Fibroblast of lung (primary cell): ENCODE data around the gene PPFIA4. TPM values are rescaled to one million over a fixed set of nuclear protein-coding genes. Genes with fewer than 3 reads are reported as not detected.

ENCODE experiments used
- DNase-seq, 2 donors: peaks; one replicate each; pipeline versions ENCODE4 v3.0.0 to v3.0.0-alpha.2; 2010; ENCODE audit warnings: low read depth in 2 of 2
- H2AFZ ChIP-seq: 2 replicates; pipeline ENCODE4 v1.5.1; 2012; ENCODE audit warnings: low read length, control low read depth, inconsistent platforms
- H3K27ac ChIP-seq: 2 replicates; pipeline ENCODE4 v1.5.1; 2011; ENCODE audit warnings: low read length, control low read depth; ENCODE audit not compliant: insufficient read depth
- H3K27me3 ChIP-seq: 2 replicates; pipeline ENCODE4 v1.5.1; 2011; ENCODE audit warnings: mild to moderate bottlenecking, low read length; ENCODE audit not compliant: control insufficient read depth, insufficient read depth
- H3K36me3 ChIP-seq: 2 replicates; pipeline ENCODE4 v1.5.1; 2011; ENCODE audit warnings: low read length; ENCODE audit not compliant: control insufficient read depth, insufficient read depth
- H3K4me1 ChIP-seq: 2 replicates; pipeline ENCODE4 v1.5.1; 2011; ENCODE audit warnings: low read length; ENCODE audit not compliant: control insufficient read depth, insufficient read depth; ENCODE audit errors: extremely low read depth
- H3K4me2 ChIP-seq: 2 replicates; pipeline ENCODE4 v1.5.1; 2011; ENCODE audit warnings: low read length, control low read depth; ENCODE audit not compliant: insufficient read depth; ENCODE audit errors: extremely low read depth
- H3K4me3 ChIP-seq, 4 experiments: fragments of 200-600 bp in 1 of 4; sonication (generic) in 1 of 4; replicated peaks in 1 of 4; 2 replicates each; pipeline ENCODE4 v1.5.1; 2011 to 2016; ENCODE audit warnings: low read length in 4 of 4, low read depth in 3 of 4, mild to moderate bottlenecking in 3 of 4, control low read depth in 2 of 4, inconsistent platforms in 1 of 4, mixed read lengths in 1 of 4; ENCODE audit not compliant: insufficient read depth in 1 of 4; ENCODE audit errors: control extremely low read depth in 1 of 4
- H3K79me2 ChIP-seq: 2 replicates; pipeline ENCODE4 v1.5.1; 2012; ENCODE audit warnings: mild to moderate bottlenecking, low read length, inconsistent platforms; ENCODE audit not compliant: control insufficient read depth, insufficient read depth
- H3K9ac ChIP-seq: 2 replicates; pipeline ENCODE4 v1.5.1; 2011; ENCODE audit warnings: mild to moderate bottlenecking, low read length, control low read depth; ENCODE audit not compliant: insufficient read depth
- H3K9me3 ChIP-seq: 2 replicates; pipeline ENCODE4 v1.5.1; 2012; ENCODE audit warnings: low read depth, low read length; ENCODE audit not compliant: control insufficient read depth, insufficient read depth
- H4K20me1 ChIP-seq: 2 replicates; pipeline ENCODE4 v1.5.1; 2011; ENCODE audit warnings: low read length; ENCODE audit not compliant: control insufficient read depth, insufficient read depth; ENCODE audit errors: extremely low read depth
- CTCF ChIP-seq, 2 donors: IDR thresholded peaks in 1 of 2; conservative IDR thresholded peaks in 1 of 2; 1 replicate in 1 of 2; 2 replicates in 1 of 2; pipeline ENCODE4 v1.5.1; 2011 to 2012; ENCODE audit warnings: low read length in 2 of 2, control low read depth in 1 of 2, inconsistent platforms in 1 of 2, low read depth in 1 of 2, mild to moderate bottlenecking in 1 of 2
- EZH2 ChIP-seq: IDR thresholded peaks from 2 replicates; pipeline ENCODE4 v1.5.1; 2012; ENCODE audit warnings: low read length, control low read depth, mild to moderate bottlenecking; ENCODE audit errors: missing control alignments
- polyA plus RNA-seq, 2 donors: library from polyadenylated mRNA; depleted of rRNA in 1 of 2; stranded (reverse) in 1 of 2; unstranded in 1 of 2; fragments of >200 nt; gene quantifications; 2 replicates each; pipeline ENCODE4 v1.2.1, GENCODE V29; 2011 to 2012; ENCODE audit warnings: missing spikeins in 1 of 2
- total RNA-seq: library from RNA; depleted of rRNA; stranded (reverse); fragments of >200 nt; gene quantifications from 2 replicates; pipeline ENCODE4 v1.2.1, GENCODE V29; 2014

Gene PPFIA4
- total and polyA plus RNA-seq, 2 donors (not counting 1 experiment from before 2014, with no cell fraction given), result 3.2 to 4.3 TPM

GRCh38 chr1:203089651-203090045, 63.4 kb downstream of the PPFIA4 start:
- DNase-seq, result no peak
- Histone ChIP-seq H3K9me3 (no peaks in the 10 kb centered on the region), H4K20me1 (no peaks in the 10 kb centered on the region), H3K4me2 (no peak overlapping the region), H3K4me1 (no peaks in the 10 kb centered on the region), H3K36me3 (no peaks in the 10 kb centered on the region), H3K9ac (no peak overlapping the region), H3K4me3 (no peak overlapping the region), H3K27me3 (peaks cover 17% of the 10 kb centered on the region), H2AFZ (no peak overlapping the region), H3K79me2 (no peaks in the 10 kb centered on the region), H3K27ac (no peak overlapping the region)
- TF ChIP-seq CTCF (conservative IDR thresholded peaks at IDR 0.05 in 1 of 2, IDR thresholded peaks at IDR 0.05 in 1 of 2; ENCODE audit: low read depth in 1 of 2, low read length in 2 of 2), result no peak
- TF ChIP-seq EZH2, result no peak

GRCh38 chr1:203090421-203091198, 64.3 kb downstream of the PPFIA4 start:
- TF ChIP-seq CTCF (conservative IDR thresholded peaks at IDR 0.05 in 1 of 2, IDR thresholded peaks at IDR 0.05 in 1 of 2; ENCODE audit: low read depth in 1 of 2, low read length in 2 of 2) (no peak), EZH2 (no peak)
- Histone ChIP-seq H3K27me3 (peaks cover 17% of the 10 kb centered on the region), H4K20me1 (no peaks in the 10 kb centered on the region), H3K4me1 (no peaks in the 10 kb centered on the region), H3K79me2 (no peaks in the 10 kb centered on the region), H2AFZ (no peak overlapping the region), H3K27ac (no peak overlapping the region), H3K9ac (no peak overlapping the region), H3K4me2 (no peak overlapping the region), H3K36me3 (no peaks in the 10 kb centered on the region), H3K9me3 (no peaks in the 10 kb centered on the region), H3K4me3 (no peak overlapping the region)
- peak in 1 of 2 donors; percentile 29 for DNase-seq

- peaks cover 17% of the 10 kb centered on the region for H3K27me3 ChIP-seq
- H3K27ac ChIP-seq, result no peak overlapping the region
- no peaks in the 10 kb centered on the region for H4K20me1 ChIP-seq
Measured at GRCh38 chr1:203091199-203091477, 64.8 kb downstream of the PPFIA4 start.

More at GRCh38 chr1:203091199-203091477, 64.8 kb downstream of the PPFIA4 start:
- no peaks in the 10 kb centered on the region for H3K79me2 ChIP-seq
- H3K4me3 ChIP-seq, result no peak overlapping the region
- H2AFZ ChIP-seq, result no peak overlapping the region
- no peaks in the 10 kb centered on the region for H3K36me3 ChIP-seq
- H3K9ac ChIP-seq, result no peak overlapping the region
- TF ChIP-seq EZH2 (no peak), CTCF (conservative IDR thresholded peaks at IDR 0.05 in 1 of 2, IDR thresholded peaks at IDR 0.05 in 1 of 2; ENCODE audit: low read depth in 1 of 2, low read length in 2 of 2) (no peak)
- H3K9me3 ChIP-seq, result no peaks in the 10 kb centered on the region
- DNase-seq, result no peak
- no peaks in the 10 kb centered on the region for H3K4me1 ChIP-seq
- no peak overlapping the region for H3K4me2 ChIP-seq
